GM18520 (cell line): ENCODE measurements around the gene FRAT2.
A peak's percentile ranks its signal among the peaks of the same experiment; 100 is the strongest.
"Not testable (repeated sequence)": the region's sequence is repeated elsewhere in the genome, so short reads cannot be mapped to it uniquely, and the experiment has no call there.

Experiments used
- ATAC-seq: cut with Tn5 transposase; IDR thresholded peaks from one replicate; pipeline ENCODE4 v1.9.1; 2021; ENCODE audit not compliant: unreplicated experiment

Gene FRAT2

GRCh38 chr10:97356918-97357317, 22.4 kb upstream of the FRAT2 start:
- no peak for ATAC-seq

- no peak for ATAC-seq
Measured at GRCh38 chr10:97356318-97356914, 21.9 kb upstream of the FRAT2 start.

GRCh38 chr10:97355571-97355975, 21.0 kb upstream of the FRAT2 start:
- ATAC-seq, result no peak

GRCh38 chr10:97353945-97354344, 19.4 kb upstream of the FRAT2 start:
- ATAC-seq, result no peak

- no peak for ATAC-seq
Measured at GRCh38 chr10:97349752-97350513, 15.4 kb upstream of the FRAT2 start.

GRCh38 chr10:97347317-97347716, 12.8 kb upstream of the FRAT2 start:
- ATAC-seq, result no peak

GRCh38 chr10:97343664-97344063, 9.1 kb upstream of the FRAT2 start:
- not testable (repeated sequence) for ATAC-seq

- no peak for ATAC-seq
Measured at GRCh38 chr10:97341416-97341815, 6.9 kb upstream of the FRAT2 start.

GRCh38 chr10:97338041-97338440, 3.5 kb upstream of the FRAT2 start:
- no peak for ATAC-seq

GRCh38 chr10:97336942-97337831, 2.7 kb upstream of the FRAT2 start:
- no peak for ATAC-seq

GRCh38 chr10:97336446-97336845, 1.9 kb upstream of the FRAT2 start:
- no peak for ATAC-seq

GRCh38 chr10:97336006-97336405, 1.5 kb upstream of the FRAT2 start:
- ATAC-seq, result no peak

GRCh38 chr10:97335188-97335619, 675 bp upstream of the FRAT2 start:
- ATAC-seq, result no peak

GRCh38 chr10:97333601-97334369, 744 bp downstream of the FRAT2 start:
- ATAC-seq, result peak; percentile 6

GRCh38 chr10:97333351-97333600, 1.3 kb downstream of the FRAT2 start:
- no peak for ATAC-seq

GRCh38 chr10:97332591-97333350, 1.8 kb downstream of the FRAT2 start:
- ATAC-seq, result no peak

- ATAC-seq, result no peak
Measured at GRCh38 chr10:97331153-97331703, 3.3 kb downstream of the FRAT2 start.

GRCh38 chr10:97329766-97330165, 4.8 kb downstream of the FRAT2 start:
- ATAC-seq, result no peak

GRCh38 chr10:97328646-97329453, 5.7 kb downstream of the FRAT2 start:
- ATAC-seq, result no peak
